ENCODE data around the gene GTPBP6.

GTPBP6 gene

DNA sequence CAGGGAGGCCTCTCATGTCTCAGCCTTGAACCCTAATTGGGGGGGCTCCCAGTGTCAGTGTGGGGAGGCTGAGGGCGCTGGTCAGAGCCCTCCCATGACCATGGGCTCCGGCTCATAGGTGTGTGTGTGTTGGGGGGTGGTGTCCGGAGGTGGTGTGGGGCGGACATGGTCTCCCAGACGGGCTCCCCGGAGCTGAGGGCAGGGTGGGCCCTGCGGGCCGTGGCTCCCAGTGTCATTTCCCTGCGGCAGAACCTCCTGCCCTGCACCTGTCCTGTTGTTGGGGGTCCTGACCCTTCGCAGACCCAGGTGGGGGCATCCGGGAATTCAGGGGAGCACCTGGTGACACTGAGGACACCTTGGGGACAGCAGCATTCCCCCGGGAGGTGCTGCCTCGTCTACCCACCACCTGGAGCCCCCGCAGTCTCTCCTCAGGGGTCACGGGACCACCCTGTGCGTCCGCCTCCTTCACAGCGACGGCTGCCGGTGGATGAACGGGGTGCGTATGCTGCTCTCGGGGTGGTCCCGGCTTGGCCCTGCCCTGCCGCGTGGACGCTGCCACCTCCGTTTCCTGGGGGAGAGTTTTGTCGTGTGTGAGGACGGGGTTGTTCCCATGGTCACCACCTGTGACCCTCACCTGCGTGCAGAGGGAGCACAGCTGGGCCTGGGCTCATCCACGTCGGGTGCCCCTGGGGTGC, 14.5 kb upstream of the GTPBP6 start:
- no peak overlapping the region for H4K8ac ChIP-seq (ENCODE audit: low read length)
- peaks cover 0 to 53% of the 10 kb centered on the region in 2 experiments for H3K36me3 ChIP-seq (ENCODE audit: control insufficient read depth in 1 of 2, insufficient read depth in 2 of 2, low read depth in 1 of 2, low read length in 2 of 2)
- no peak overlapping the region for H2BK5ac ChIP-seq (ENCODE audit: low read depth, low read length, poor library complexity, severe bottlenecking)
- H2BK15ac ChIP-seq (ENCODE audit: low read depth, poor library complexity, severe bottlenecking): no peak overlapping the region
- H3K27me3 ChIP-seq (ENCODE audit: control insufficient read depth in 1 of 2, insufficient read depth in 1 of 2, low read length in 2 of 2): peaks cover 0 to 10% of the 10 kb centered on the region in 2 experiments
- no peak for DNase-seq
- H3K23ac ChIP-seq (ENCODE audit: low read length in 2 of 2): no peak overlapping the region
- no peak overlapping the region for H3K18ac ChIP-seq (ENCODE audit: low read depth in 1 of 2, low read length in 2 of 2)
- H3K4ac ChIP-seq (ENCODE audit: low read depth in 1 of 2, low read length in 2 of 2): peak overlapping the region in 1 of 2 experiments; percentile 47
- H3K9ac ChIP-seq (ENCODE audit: low read length): no peak overlapping the region
- no peak overlapping the region for H4K91ac ChIP-seq (ENCODE audit: low read length)
- 96% methylated on average over 32 of the region's 33 CpGs for WGBS
- no peak overlapping the region for H2AK5ac ChIP-seq (ENCODE audit: low read length, severe bottlenecking)
- H3K4me2 ChIP-seq (ENCODE audit: low read length, poor library complexity, severe bottlenecking): no peak overlapping the region
- H3K9me3 ChIP-seq (ENCODE audit: control insufficient read depth, low read length): no peaks in the 10 kb centered on the region
- H3K4me1 ChIP-seq (ENCODE audit: control insufficient read depth, insufficient read depth, low read depth, low read length): peaks cover 15% of the 10 kb centered on the region
- no peak overlapping the region for H3K27ac ChIP-seq (ENCODE audit: low read length, poor library complexity, severe bottlenecking)
- H2BK12ac ChIP-seq (ENCODE audit: low read length in 2 of 2): no peak overlapping the region
- H2AFZ ChIP-seq (ENCODE audit: low read depth, low read length): no peak overlapping the region
- no peak overlapping the region for H3K14ac ChIP-seq (ENCODE audit: low read length in 2 of 2)
- H2BK120ac ChIP-seq (ENCODE audit: low read depth, low read length): no peak overlapping the region
- H3K4me3 ChIP-seq (ENCODE audit: insufficient read depth in 1 of 2, low read depth in 1 of 2, low read length in 2 of 2): no peak overlapping the region
- H3K79me1 ChIP-seq (replicated peaks; ENCODE audit: low read length, poor library complexity, severe bottlenecking): peaks cover 2% of the 10 kb centered on the region

DNA sequence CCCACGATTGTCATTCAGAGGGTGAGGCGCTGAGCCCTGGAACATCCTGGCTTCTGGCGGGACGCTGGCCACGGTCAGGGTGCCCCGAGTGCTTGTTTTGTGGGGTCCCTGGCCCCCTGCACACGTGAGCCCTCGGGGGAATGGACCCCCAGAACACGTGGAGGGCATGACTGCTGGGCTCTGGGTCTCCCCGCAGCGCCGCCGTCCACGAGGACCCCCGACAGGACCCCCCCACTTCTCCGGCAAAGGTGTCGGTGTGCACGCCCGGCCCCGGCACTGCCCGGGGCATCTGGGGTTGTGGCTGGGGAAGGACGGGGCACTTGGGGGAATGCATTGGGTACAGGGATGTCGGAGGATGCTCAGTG, 13.9 kb upstream of the GTPBP6 start:
- no peak overlapping the region for H3K14ac ChIP-seq (ENCODE audit: low read length in 2 of 2)
- H3K4ac ChIP-seq (ENCODE audit: low read depth in 1 of 2, low read length in 2 of 2): no peak overlapping the region
- no peak overlapping the region for H3K23ac ChIP-seq (ENCODE audit: low read length in 2 of 2)
- no peak overlapping the region for H3K9ac ChIP-seq (ENCODE audit: low read length)
- no peak overlapping the region for H3K27ac ChIP-seq (ENCODE audit: low read length, poor library complexity, severe bottlenecking)
- no peak overlapping the region for H2BK120ac ChIP-seq (ENCODE audit: low read depth, low read length)
- no peak overlapping the region for H2AK5ac ChIP-seq (ENCODE audit: low read length, severe bottlenecking)
- peaks cover 2% of the 10 kb centered on the region for H3K79me1 ChIP-seq (replicated peaks; ENCODE audit: low read length, poor library complexity, severe bottlenecking)
- no peak overlapping the region for H2BK15ac ChIP-seq (ENCODE audit: low read depth, poor library complexity, severe bottlenecking)
- no peak overlapping the region for H4K8ac ChIP-seq (ENCODE audit: low read length)
- no peak overlapping the region for H3K4me3 ChIP-seq (ENCODE audit: insufficient read depth in 1 of 2, low read depth in 1 of 2, low read length in 2 of 2)
- DNase-seq: no peak
- no peak overlapping the region for H2BK12ac ChIP-seq (ENCODE audit: low read length in 2 of 2)
- WGBS: 87% methylated on average over 23 of the region's 23 CpGs
- peaks cover 15% of the 10 kb centered on the region for H3K4me1 ChIP-seq (ENCODE audit: control insufficient read depth, insufficient read depth, low read depth, low read length)
- H3K9me3 ChIP-seq (ENCODE audit: control insufficient read depth, low read length): no peaks in the 10 kb centered on the region
- peaks cover 0 to 10% of the 10 kb centered on the region in 2 experiments for H3K27me3 ChIP-seq (ENCODE audit: control insufficient read depth in 1 of 2, insufficient read depth in 1 of 2, low read length in 2 of 2)
- H2AFZ ChIP-seq (ENCODE audit: low read depth, low read length): no peak overlapping the region
- H4K91ac ChIP-seq (ENCODE audit: low read length): no peak overlapping the region
- no peak overlapping the region for H3K18ac ChIP-seq (ENCODE audit: low read depth in 1 of 2, low read length in 2 of 2)
- H2BK5ac ChIP-seq (ENCODE audit: low read depth, low read length, poor library complexity, severe bottlenecking): no peak overlapping the region
- no peak overlapping the region for H3K4me2 ChIP-seq (ENCODE audit: low read length, poor library complexity, severe bottlenecking)
- peaks cover 0 to 49% of the 10 kb centered on the region in 2 experiments for H3K36me3 ChIP-seq (ENCODE audit: control insufficient read depth in 1 of 2, insufficient read depth in 2 of 2, low read depth in 1 of 2, low read length in 2 of 2)

DNA sequence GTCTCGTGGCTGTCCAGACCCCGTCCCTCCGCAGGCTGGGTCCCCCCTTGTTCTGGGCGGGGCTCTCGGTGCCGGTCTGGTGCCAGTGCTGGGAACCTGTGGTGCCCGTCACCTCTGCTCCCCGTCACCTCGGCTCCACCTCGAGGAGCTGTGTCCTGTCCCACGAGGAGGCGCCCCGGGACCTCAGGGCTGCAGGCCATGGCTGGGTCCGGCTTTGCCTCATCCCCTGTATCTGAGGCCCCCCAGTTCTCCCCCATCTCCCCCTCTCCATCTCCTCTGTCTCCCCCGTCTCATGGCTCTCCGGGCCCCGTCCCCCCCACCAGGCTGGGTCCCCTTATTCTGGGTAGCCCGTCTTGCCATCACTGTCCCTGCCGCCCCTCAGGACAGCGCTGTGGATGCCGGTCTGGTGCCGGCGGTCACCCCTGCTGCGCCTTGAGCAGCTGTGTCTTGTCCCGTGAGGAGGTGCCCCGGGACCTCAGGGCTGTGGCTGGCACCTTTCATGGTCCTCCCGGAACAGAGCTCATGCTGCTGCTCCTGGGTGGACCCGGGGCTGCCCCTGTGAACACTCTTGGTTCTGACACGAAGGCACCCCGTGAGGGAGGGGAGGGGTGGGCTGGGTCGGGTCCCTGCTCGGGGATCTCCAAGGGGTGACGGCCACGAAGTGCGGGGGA, 13.4 kb upstream of the GTPBP6 start:
- whole genome bisulfite sequencing: 84% methylated on average over 35 of the region's 35 CpGs
- Histone ChIP-seq H3K23ac (ENCODE audit: low read length in 2 of 2) (no peak overlapping the region), H3K14ac (ENCODE audit: low read length in 2 of 2) (peak overlapping the region in 1 of 2 experiments; percentile 68), H3K4me2 (ENCODE audit: low read length, poor library complexity, severe bottlenecking) (peak overlapping the region; percentile 77), H2BK5ac (ENCODE audit: low read depth, low read length, poor library complexity, severe bottlenecking) (no peak overlapping the region), H3K9ac (ENCODE audit: low read length) (peak overlapping the region; percentile 29), H3K36me3 (ENCODE audit: control insufficient read depth in 1 of 2, insufficient read depth in 2 of 2, low read depth in 1 of 2, low read length in 2 of 2) (peaks cover 0 to 45% of the 10 kb centered on the region in 2 experiments), H4K8ac (ENCODE audit: low read length) (peak overlapping the region; percentile 8), H2BK12ac (ENCODE audit: low read length in 2 of 2) (peak overlapping the region in 1 of 2 experiments; percentile 45), H3K4me3 (ENCODE audit: insufficient read depth in 1 of 2, low read depth in 1 of 2, low read length in 2 of 2) (peak overlapping the region in 1 of 2 experiments; percentile 56), H3K27ac (ENCODE audit: low read length, poor library complexity, severe bottlenecking) (no peak overlapping the region), H2BK120ac (ENCODE audit: low read depth, low read length) (no peak overlapping the region), H2AK5ac (ENCODE audit: low read length, severe bottlenecking) (no peak overlapping the region), H3K18ac (ENCODE audit: low read depth in 1 of 2, low read length in 2 of 2) (peak overlapping the region; percentile 6 to 16), H2BK15ac (ENCODE audit: low read depth, poor library complexity, severe bottlenecking) (no peak overlapping the region), H3K4me1 (ENCODE audit: control insufficient read depth, insufficient read depth, low read depth, low read length) (peaks cover 15% of the 10 kb centered on the region), H3K4ac (ENCODE audit: low read depth in 1 of 2, low read length in 2 of 2) (no peak overlapping the region), H3K9me3 (ENCODE audit: control insufficient read depth, low read length) (no peaks in the 10 kb centered on the region), H3K27me3 (ENCODE audit: control insufficient read depth in 1 of 2, insufficient read depth in 1 of 2, low read length in 2 of 2) (peaks cover 0 to 10% of the 10 kb centered on the region in 2 experiments), H4K91ac (ENCODE audit: low read length) (peak overlapping the region; percentile 9), H3K79me1 (replicated peaks; ENCODE audit: low read length, poor library complexity, severe bottlenecking) (peaks cover 2% of the 10 kb centered on the region), H2AFZ (ENCODE audit: low read depth, low read length) (peak overlapping the region; percentile 29)
- DNase-seq: no peak

DNA sequence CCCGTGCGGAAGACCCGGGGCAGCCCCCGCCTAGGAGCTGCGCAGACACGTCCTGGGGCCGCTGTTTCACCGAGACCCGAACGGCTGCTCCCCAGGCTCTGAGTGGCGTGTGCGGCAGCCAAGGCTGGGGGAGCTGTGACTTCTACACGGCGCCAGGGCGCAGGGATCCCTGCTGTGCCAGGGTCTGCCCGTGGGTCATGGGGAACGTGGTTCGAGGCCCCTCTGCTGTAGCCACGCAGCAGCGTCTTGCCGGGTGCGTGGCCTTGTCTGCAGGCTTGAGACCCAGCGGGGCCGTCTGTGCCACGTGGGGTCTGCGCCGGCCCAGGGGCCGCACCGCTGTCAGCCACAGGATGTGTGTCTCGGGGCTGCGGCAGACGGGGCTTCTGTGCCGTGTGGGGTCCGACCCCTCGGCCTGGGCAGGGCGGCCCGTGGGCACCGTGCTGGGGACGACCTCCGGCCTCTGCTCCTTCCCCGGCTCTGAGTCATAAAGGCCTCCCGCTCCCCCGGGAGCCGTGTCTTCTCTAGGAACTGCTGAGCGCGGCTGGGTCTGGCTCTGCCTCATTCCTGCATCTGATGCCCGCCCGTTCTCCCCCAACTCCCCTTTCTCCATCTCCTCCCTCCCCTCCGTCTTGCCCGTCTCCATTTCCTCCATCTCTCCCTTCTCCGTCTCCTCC, 12.7 kb upstream of the GTPBP6 start:
- H4K91ac ChIP-seq (ENCODE audit: low read length): peak overlapping the region; percentile 48
- peaks cover 0 to 10% of the 10 kb centered on the region in 2 experiments for H3K27me3 ChIP-seq (ENCODE audit: control insufficient read depth in 1 of 2, insufficient read depth in 1 of 2, low read length in 2 of 2)

More for the DNA sequence above, 12.7 kb upstream of the GTPBP6 start:
- H3K4me1 ChIP-seq (ENCODE audit: control insufficient read depth, insufficient read depth, low read depth, low read length): peaks cover 15% of the 10 kb centered on the region
- H2AFZ ChIP-seq (ENCODE audit: low read depth, low read length): peak overlapping the region; percentile 29
- peak overlapping the region; percentile 77 for H3K4me2 ChIP-seq (ENCODE audit: low read length, poor library complexity, severe bottlenecking)
- peak overlapping the region; percentile 29 for H4K8ac ChIP-seq (ENCODE audit: low read length)
- H2BK120ac ChIP-seq (ENCODE audit: low read depth, low read length): no peak overlapping the region
- H2BK5ac ChIP-seq (ENCODE audit: low read depth, low read length, poor library complexity, severe bottlenecking): no peak overlapping the region
- H3K14ac ChIP-seq (ENCODE audit: low read length in 2 of 2): peak overlapping the region in 1 of 2 experiments; percentile 78
- no peak overlapping the region for H2AK5ac ChIP-seq (ENCODE audit: low read length, severe bottlenecking)
- peak overlapping the region in 1 of 2 experiments; percentile 78 for H3K4ac ChIP-seq (ENCODE audit: low read depth in 1 of 2, low read length in 2 of 2)
- peak; percentile 67 for DNase-seq
- peaks cover 2% of the 10 kb centered on the region for H3K79me1 ChIP-seq (replicated peaks; ENCODE audit: low read length, poor library complexity, severe bottlenecking)
- peak overlapping the region; percentile 9 to 56 for H3K4me3 ChIP-seq (ENCODE audit: insufficient read depth in 1 of 2, low read depth in 1 of 2, low read length in 2 of 2)
- peaks cover 0 to 39% of the 10 kb centered on the region in 2 experiments for H3K36me3 ChIP-seq (ENCODE audit: control insufficient read depth in 1 of 2, insufficient read depth in 2 of 2, low read depth in 1 of 2, low read length in 2 of 2)
- peak overlapping the region in 1 of 2 experiments; percentile 45 for H2BK12ac ChIP-seq (ENCODE audit: low read length in 2 of 2)
- H3K27ac ChIP-seq (ENCODE audit: low read length, poor library complexity, severe bottlenecking): no peak overlapping the region
- H3K23ac ChIP-seq (ENCODE audit: low read length in 2 of 2): peak overlapping the region in 1 of 2 experiments; percentile 46
- 22% methylated on average over 39 of the region's 51 CpGs for WGBS
- peak overlapping the region; percentile 29 for H2BK15ac ChIP-seq (ENCODE audit: low read depth, poor library complexity, severe bottlenecking)
- peak overlapping the region; percentile 40 to 79 for H3K18ac ChIP-seq (ENCODE audit: low read depth in 1 of 2, low read length in 2 of 2)
- no peaks in the 10 kb centered on the region for H3K9me3 ChIP-seq (ENCODE audit: control insufficient read depth, low read length)
- peak overlapping the region; percentile 29 for H3K9ac ChIP-seq (ENCODE audit: low read length)

Data from mesenchymal stem cell (in vitro differentiated cells and primary cell).